HEK293 (cell line): Measurements from ENCODE around the gene ANO3.

ENCODE experiments used
- CTCF ChIA-PET: fragments of 350-600 bp; formaldehyde crosslinking; extraction: SDS; loops from one replicate; lab custom pipeline; 2021; ENCODE audit warnings: antibody characterized with exemption; lab: Yijun Ruan, JAX
- POLR2A ChIA-PET: fragments of 300-600 bp; formaldehyde crosslinking; extraction: SDS; loops from one replicate; lab custom pipeline; 2020; ENCODE audit warnings: antibody characterized with exemption, inconsistent platforms; lab: Yijun Ruan, JAX
- H3K27ac ChIP-seq: fragments of 200-500 bp; sonication (Bioruptor generic); 2 replicates; pipeline ENCODE4 v1.5.1; 2014; ENCODE audit warnings: low read depth, low read length, control low read depth, inconsistent platforms; ENCODE audit errors: extremely low read depth
- H3K36me3 ChIP-seq, 2 experiments: fragments of 200-500 bp in 1 of 2; sonication (Bioruptor generic) in 1 of 2; 1 replicate in 1 of 2; 2 replicates in 1 of 2; pipeline ENCODE4 v1.5.1; 2014 to 2017; ENCODE audit warnings: inconsistent platforms in 2 of 2, low read length in 2 of 2; ENCODE audit not compliant: control insufficient read depth in 2 of 2, insufficient read depth in 1 of 2
- H3K4me1 ChIP-seq: fragments of 200-500 bp; sonication (Bioruptor generic); 2 replicates; pipeline ENCODE4 v1.5.1; 2014; ENCODE audit warnings: mild to moderate bottlenecking, low read length, inconsistent platforms; ENCODE audit not compliant: control insufficient read depth, insufficient read depth
- H3K4me3 ChIP-seq: 2 replicates; pipeline ENCODE4 v1.5.1; 2011; ENCODE audit warnings: low read depth, mild to moderate bottlenecking, control low read depth, low read length, moderate library complexity
- H3K9me3 ChIP-seq: fragments of 200-500 bp; sonication (Bioruptor generic); 2 replicates; pipeline ENCODE4 v1.5.1; 2014; ENCODE audit warnings: low read depth, low read length, inconsistent platforms; ENCODE audit not compliant: control insufficient read depth, insufficient read depth
- BCL6B ChIP-seq: fragments of 450-650 bp; formaldehyde crosslinking; IDR thresholded peaks from 2 replicates; pipeline ENCODE4 v1.5.1; 2017; ENCODE audit warnings: missing biosample characterization, missing genetic modification characterization
- HOXC10 ChIP-seq: sonication (generic); formaldehyde crosslinking; IDR thresholded peaks from 2 replicates; pipeline ENCODE4 v1.8.1; 2023; ENCODE audit warnings: mild to moderate bottlenecking, missing genetic modification reagents
- MYNN ChIP-seq: fragments of 450-650 bp; formaldehyde crosslinking; IDR thresholded peaks from 2 replicates; pipeline ENCODE4 v1.5.1; 2016; ENCODE audit warnings: missing biosample characterization, missing genetic modification characterization, borderline replicate concordance
- OSR2 ChIP-seq: fragments of 450-650 bp; formaldehyde crosslinking; IDR thresholded peaks from 2 replicates; pipeline ENCODE4 v1.5.1; 2016; ENCODE audit warnings: missing biosample characterization, missing genetic modification characterization
- OVOL3 ChIP-seq: fragments of 450-650 bp; formaldehyde crosslinking; IDR thresholded peaks from 2 replicates; pipeline ENCODE4 v1.5.1; 2016; ENCODE audit warnings: missing biosample characterization, missing genetic modification characterization
- PRDM10 ChIP-seq: fragments of 450-650 bp; formaldehyde crosslinking; IDR thresholded peaks from 2 replicates; pipeline ENCODE4 v1.5.1; 2016; ENCODE audit warnings: missing biosample characterization, missing genetic modification characterization
- RBAK ChIP-seq: fragments of 450-650 bp; formaldehyde crosslinking; IDR thresholded peaks from 2 replicates; pipeline ENCODE4 v1.5.1; 2016; ENCODE audit warnings: missing biosample characterization, missing genetic modification characterization
- SETDB1 ChIP-seq: IDR thresholded peaks from one replicate; pipeline ENCODE4 v1.6.1; 2017; ENCODE audit warnings: mild to moderate bottlenecking, low read length, moderate library complexity, mixed read lengths; ENCODE audit not compliant: insufficient read length
- YY2 ChIP-seq: fragments of 450-650 bp; formaldehyde crosslinking; IDR thresholded peaks from 2 replicates; pipeline ENCODE4 v1.5.1; 2016; ENCODE audit warnings: missing biosample characterization, missing genetic modification characterization
- ZBTB21 ChIP-seq: fragments of 450-650 bp; formaldehyde crosslinking; IDR thresholded peaks from 2 replicates; pipeline ENCODE4 v1.5.1; 2017; ENCODE audit warnings: missing biosample characterization, missing genetic modification characterization
- ZBTB48 ChIP-seq: fragments of 450-650 bp; formaldehyde crosslinking; IDR thresholded peaks from 2 replicates; pipeline ENCODE4 v1.5.1; 2016; ENCODE audit warnings: missing biosample characterization, missing genetic modification characterization
- ZEB2 ChIP-seq: fragments of 450-650 bp; formaldehyde crosslinking; IDR thresholded peaks from 2 replicates; pipeline ENCODE4 v1.5.1; 2016; ENCODE audit warnings: missing biosample characterization, missing genetic modification characterization
- ZFP69B ChIP-seq: fragments of 450-650 bp; formaldehyde crosslinking; IDR thresholded peaks from 2 replicates; pipeline ENCODE4 v1.5.1; 2016; ENCODE audit warnings: missing biosample characterization, missing genetic modification characterization
- ZNF211 ChIP-seq: fragments of 450-650 bp; formaldehyde crosslinking; IDR thresholded peaks from 2 replicates; pipeline ENCODE4 v1.5.1; 2016; ENCODE audit warnings: low read depth, missing biosample characterization, missing genetic modification characterization
- ZNF23 ChIP-seq: fragments of 450-650 bp; formaldehyde crosslinking; IDR thresholded peaks from 2 replicates; pipeline ENCODE4 v1.5.1; 2016; ENCODE audit warnings: missing biosample characterization, missing genetic modification characterization, borderline replicate concordance
- ZNF292 ChIP-seq: fragments of 450-650 bp; formaldehyde crosslinking; IDR thresholded peaks from 2 replicates; pipeline ENCODE4 v1.5.1; 2016; ENCODE audit warnings: low read depth, missing biosample characterization, missing genetic modification characterization, borderline replicate concordance
- ZNF354C ChIP-seq: fragments of 450-650 bp; formaldehyde crosslinking; IDR thresholded peaks from 2 replicates; pipeline ENCODE4 v1.5.1; 2016; ENCODE audit warnings: missing biosample characterization, missing genetic modification characterization, low read depth, borderline replicate concordance
- ZNF423 ChIP-seq: fragments of 450-650 bp; formaldehyde crosslinking; IDR thresholded peaks from 2 replicates; pipeline ENCODE4 v1.5.1; 2016; ENCODE audit warnings: missing biosample characterization, missing genetic modification characterization
- ZNF544 ChIP-seq: fragments of 450-650 bp; formaldehyde crosslinking; IDR thresholded peaks from 2 replicates; pipeline ENCODE4 v1.5.0; 2017; ENCODE audit warnings: missing biosample characterization, missing genetic modification characterization
- ZNF621 ChIP-seq: fragments of 450-650 bp; formaldehyde crosslinking; IDR thresholded peaks from 2 replicates; pipeline ENCODE4 v1.5.1; 2017; ENCODE audit warnings: missing biosample characterization, missing genetic modification characterization
- ZNF692 ChIP-seq: fragments of 450-650 bp; formaldehyde crosslinking; IDR thresholded peaks from 2 replicates; pipeline ENCODE4 v1.5.1; 2016; ENCODE audit warnings: missing biosample characterization, missing genetic modification characterization
- ZNF747 ChIP-seq: fragments of 450-650 bp; formaldehyde crosslinking; IDR thresholded peaks from 2 replicates; pipeline ENCODE4 v1.5.1; 2016; ENCODE audit warnings: missing biosample characterization, missing genetic modification characterization
- ZNF837 ChIP-seq: fragments of 450-650 bp; formaldehyde crosslinking; IDR thresholded peaks from 2 replicates; pipeline ENCODE4 v1.5.1; 2016; ENCODE audit warnings: missing biosample characterization, missing genetic modification characterization
- TF ChIP-seq, protein P1 (sequence below): fragments of 450-650 bp; formaldehyde crosslinking; IDR thresholded peaks from 2 replicates; pipeline ENCODE4 v1.5.1; 2016; ENCODE audit warnings: missing biosample characterization, missing genetic modification characterization
- TF ChIP-seq, protein P2 (sequence below): fragments of 450-650 bp; formaldehyde crosslinking; IDR thresholded peaks from 2 replicates; pipeline ENCODE4 v1.5.1; 2016; ENCODE audit warnings: missing biosample characterization, missing genetic modification characterization

Gene ANO3

DNA sequence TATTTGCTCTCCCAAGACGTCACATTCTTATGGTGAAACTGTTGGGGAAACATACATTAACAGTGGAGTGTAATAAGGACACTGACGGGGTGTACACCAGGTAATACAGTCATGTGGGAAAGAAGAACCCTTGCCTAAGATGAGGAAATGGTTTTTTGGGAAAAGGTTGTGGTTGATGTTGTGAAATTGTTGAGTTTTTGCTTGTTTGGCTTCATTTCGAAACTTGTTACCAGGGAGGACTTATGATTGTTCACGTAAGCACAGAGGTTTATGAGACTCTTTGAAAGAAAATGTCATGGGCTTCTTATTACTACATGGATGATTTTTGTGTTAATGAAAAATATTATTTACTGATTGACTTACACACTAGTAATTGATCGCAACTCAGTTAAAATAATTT is 16.8 kb downstream of the ANO3 start:
- Histone ChIP-seq H3K9me3 (no peaks in the 10 kb centered on the region), H3K4me1 (no peaks in the 10 kb centered on the region), H3K36me3 (no peaks in the 10 kb centered on the region), H3K4me3 (no peak overlapping the region), H3K27ac (no peak overlapping the region)
- POLR2A ChIA-PET = no interaction called here
- CTCF ChIA-PET = interaction anchor here (0.6 kb wide), 1 partner anchor 949 kb away, joined by 8 read pairs; no protein-coding TSS in a partner anchor
- TF ChIP-seq ZEB2 (no peak), ZBTB21 (tag by site-specific recombination) (no peak), MYNN (no peak), HOXC10 (no peak), OSR2 (tag by site-specific recombination) (no peak), YY2 (tag by site-specific recombination) (no peak), BCL6B (no peak), ZNF354C (tag by site-specific recombination) (no peak), RBAK (tag by site-specific recombination) (no peak), ZNF692 (tag by site-specific recombination) (no peak), ZNF837 (tag by site-specific recombination) (no peak), ZNF292 (tag by site-specific recombination) (no peak)
- TF ChIP-seq, protein P1, sequence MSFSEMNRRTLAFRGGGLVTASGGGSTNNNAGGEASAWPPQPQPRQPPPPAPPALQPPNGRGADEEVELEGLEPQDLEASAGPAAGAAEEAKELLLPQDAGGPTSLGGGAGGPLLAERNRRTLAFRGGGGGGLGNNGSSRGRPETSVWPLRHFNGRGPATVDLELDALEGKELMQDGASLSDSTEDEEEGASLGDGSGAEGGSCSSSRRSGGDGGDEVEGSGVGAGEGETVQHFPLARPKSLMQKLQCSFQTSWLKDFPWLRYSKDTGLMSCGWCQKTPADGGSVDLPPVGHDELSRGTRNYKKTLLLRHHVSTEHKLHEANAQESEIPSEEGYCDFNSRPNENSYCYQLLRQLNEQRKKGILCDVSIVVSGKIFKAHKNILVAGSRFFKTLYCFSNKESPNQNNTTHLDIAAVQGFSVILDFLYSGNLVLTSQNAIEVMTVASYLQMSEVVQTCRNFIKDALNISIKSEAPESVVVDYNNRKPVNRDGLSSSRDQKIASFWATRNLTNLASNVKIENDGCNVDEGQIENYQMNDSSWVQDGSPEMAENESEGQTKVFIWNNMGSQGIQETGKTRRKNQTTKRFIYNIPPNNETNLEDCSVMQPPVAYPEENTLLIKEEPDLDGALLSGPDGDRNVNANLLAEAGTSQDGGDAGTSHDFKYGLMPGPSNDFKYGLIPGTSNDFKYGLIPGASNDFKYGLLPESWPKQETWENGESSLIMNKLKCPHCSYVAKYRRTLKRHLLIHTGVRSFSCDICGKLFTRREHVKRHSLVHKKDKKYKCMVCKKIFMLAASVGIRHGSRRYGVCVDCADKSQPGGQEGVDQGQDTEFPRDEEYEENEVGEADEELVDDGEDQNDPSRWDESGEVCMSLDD = no peak

- Histone ChIP-seq H3K4me3 (no peak overlapping the region), H3K36me3 (no peaks in the 10 kb centered on the region), H3K4me1 (no peaks in the 10 kb centered on the region), H3K27ac (no peak overlapping the region), H3K9me3 (no peaks in the 10 kb centered on the region)
- ChIA-PET POLR2A (no interaction called here), CTCF (no interaction called here)
- TF ChIP-seq ZBTB48 (tag by site-specific recombination) = no peak
- TF ChIP-seq ZNF621 = no peak
- no peak for TF ChIP-seq OVOL3 (tag by site-specific recombination)
- peak; percentile 78 for TF ChIP-seq PRDM10 (tag by site-specific recombination)
- TF ChIP-seq ZNF211 (tag by site-specific recombination) = no peak
- TF ChIP-seq ZNF423 (tag by site-specific recombination) = no peak
- TF ChIP-seq ZNF23 = no peak
- no peak for TF ChIP-seq ZNF544 (tag by site-specific recombination)
- peak; percentile 60; the same call in 1 of the 2 replicates for TF ChIP-seq ZFP69B
- no peak for TF ChIP-seq ZNF837 (tag by site-specific recombination)
- TF ChIP-seq ZNF747 (tag by site-specific recombination) = no peak
- no peak for TF ChIP-seq SETDB1
- TF ChIP-seq, protein P2, sequence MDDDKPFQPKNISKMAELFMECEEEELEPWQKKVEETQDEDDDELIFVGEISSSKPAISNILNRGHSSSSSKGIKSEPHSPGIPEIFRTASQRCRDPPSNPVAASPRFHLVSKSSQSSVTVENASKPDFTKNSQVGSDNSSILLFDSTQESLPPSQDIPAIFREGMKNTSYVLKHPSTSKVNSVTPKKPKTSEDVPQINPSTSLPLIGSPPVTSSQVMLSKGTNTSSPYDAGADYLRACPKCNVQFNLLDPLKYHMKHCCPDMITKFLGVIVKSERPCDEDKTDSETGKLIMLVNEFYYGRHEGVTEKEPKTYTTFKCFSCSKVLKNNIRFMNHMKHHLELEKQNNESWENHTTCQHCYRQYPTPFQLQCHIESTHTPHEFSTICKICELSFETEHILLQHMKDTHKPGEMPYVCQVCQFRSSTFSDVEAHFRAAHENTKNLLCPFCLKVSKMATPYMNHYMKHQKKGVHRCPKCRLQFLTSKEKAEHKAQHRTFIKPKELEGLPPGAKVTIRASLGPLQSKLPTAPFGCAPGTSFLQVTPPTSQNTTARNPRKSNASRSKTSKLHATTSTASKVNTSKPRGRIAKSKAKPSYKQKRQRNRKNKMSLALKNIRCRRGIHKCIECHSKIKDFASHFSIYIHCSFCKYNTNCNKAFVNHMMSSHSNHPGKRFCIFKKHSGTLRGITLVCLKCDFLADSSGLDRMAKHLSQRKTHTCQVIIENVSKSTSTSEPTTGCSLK (tag by site-specific recombination) = no peak
Observed at GRCh38 chr11:26350002-26350401, 18.1 kb downstream of the ANO3 start.
